HG02840 (cell line): ENCODE data around the gene ICOSLG.
"Not testable (repeated sequence)": the region's sequence is repeated elsewhere in the genome, so short reads cannot be mapped to it uniquely, and the experiment has no call there.

Experiments
- ATAC-seq: cut with Tn5 transposase; IDR thresholded peaks from one replicate; pipeline ENCODE4 v1.9.1; 2021; ENCODE audit warnings: mild to moderate bottlenecking, moderate library complexity, moderate number of reproducible peaks; ENCODE audit not compliant: unreplicated experiment, low FRiP score

ICOSLG gene

DNA sequence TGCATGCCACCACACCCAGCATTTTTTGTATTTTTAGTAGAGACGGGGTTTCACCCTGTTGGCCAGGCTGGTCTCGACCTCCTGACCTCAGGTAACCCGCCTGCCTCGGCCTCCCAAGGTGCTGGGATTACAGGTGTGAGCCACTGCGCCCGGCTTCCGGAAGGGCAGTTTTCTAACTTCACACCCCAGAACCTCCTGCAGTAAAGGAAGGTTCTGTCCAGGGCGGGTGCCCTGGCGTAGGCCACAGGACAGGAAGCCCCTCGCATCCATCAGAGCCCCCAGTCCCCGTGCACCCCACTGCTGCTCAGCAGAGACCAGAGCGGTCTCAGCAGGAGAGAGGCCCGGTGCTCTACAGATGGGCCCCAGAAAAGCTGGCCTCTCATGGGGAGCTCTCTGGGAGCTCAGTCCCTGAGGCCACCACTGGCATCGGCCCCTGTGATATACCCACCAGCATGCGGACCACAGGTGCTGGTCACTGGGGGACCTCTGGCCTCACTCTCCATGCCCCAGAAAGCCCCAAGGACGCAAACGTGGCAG, 25.1 kb upstream of the ICOSLG start:
- no peak for ATAC-seq

GRCh38 chr21:44263768-44264167, 23.0 kb upstream of the ICOSLG start:
- no peak for ATAC-seq

DNA sequence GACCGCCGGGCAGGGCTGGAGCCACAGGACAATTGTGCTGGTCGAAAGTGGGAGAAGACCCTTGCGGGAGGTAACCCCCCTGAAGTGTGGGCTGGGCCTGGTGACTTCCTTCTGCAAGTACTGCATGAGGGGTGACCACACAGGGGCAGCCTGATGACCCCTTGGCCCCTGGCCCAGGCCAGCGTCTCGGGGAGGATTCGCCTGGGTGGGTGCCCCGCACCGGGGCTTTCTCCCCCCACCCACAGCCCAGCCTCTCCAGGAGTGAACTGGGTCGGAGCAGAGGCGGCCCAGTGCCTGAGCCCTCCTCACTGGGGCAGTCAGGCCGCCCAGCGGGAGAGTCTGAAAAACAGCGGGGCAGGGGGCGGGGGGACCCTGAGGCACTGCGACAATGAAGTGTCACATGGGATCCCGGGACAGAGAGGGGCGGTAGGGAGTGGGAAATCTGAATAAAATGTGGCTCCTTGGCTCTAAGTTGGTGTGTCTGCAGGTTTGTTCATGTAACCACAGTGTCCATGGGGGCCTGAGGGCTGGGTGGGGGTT, 22.5 kb upstream of the ICOSLG start:
- no peak for ATAC-seq

GRCh38 chr21:44262338-44263056, 21.8 kb upstream of the ICOSLG start:
- ATAC-seq, result no peak

DNA sequence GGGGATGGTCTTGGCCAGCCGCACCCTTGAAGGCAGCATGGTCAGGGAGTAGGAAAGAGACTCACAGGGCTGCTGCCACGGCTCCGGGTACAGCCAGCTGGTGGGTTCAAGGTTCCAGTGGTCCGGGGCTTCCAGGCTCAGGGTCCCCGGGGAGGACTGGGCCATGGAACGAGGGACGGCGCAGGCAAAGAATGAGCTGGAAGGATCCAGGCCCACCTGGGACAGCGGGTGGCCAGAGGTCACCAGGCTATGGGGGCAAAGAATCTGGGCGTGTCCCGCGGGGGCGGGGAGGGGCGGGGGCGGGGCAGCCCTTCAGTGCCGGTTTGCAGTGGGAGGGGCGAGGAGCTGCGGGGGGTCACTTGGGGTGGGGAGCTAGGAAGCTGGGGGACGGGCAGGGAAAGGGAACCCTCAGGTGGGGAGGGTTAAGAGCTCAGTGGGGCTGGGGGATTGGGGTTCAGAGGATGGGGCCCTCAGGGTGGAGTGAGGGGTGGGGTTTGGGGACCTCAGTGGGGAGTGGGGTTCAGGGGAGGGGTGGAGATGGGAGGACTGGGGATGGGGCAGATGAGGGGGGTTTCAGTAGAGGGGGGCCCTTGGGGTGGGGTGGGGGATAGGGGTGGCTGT, 21.0 kb upstream of the ICOSLG start, which contains the start of gene DNMT3L:
Gene DNMT3L (minus strand): TSS at position 223 of the 621 bp plus-strand sequence. CDS start 638 bp downstream, outside the sequence.
- no peak for ATAC-seq

GRCh38 chr21:44260791-44261631, 20.3 kb upstream of the ICOSLG start:
- no peak for ATAC-seq

- no peak for ATAC-seq
These were observed 19.3 kb upstream of the ICOSLG start for GRCh38 chr21:44260066-44260465.

DNA sequence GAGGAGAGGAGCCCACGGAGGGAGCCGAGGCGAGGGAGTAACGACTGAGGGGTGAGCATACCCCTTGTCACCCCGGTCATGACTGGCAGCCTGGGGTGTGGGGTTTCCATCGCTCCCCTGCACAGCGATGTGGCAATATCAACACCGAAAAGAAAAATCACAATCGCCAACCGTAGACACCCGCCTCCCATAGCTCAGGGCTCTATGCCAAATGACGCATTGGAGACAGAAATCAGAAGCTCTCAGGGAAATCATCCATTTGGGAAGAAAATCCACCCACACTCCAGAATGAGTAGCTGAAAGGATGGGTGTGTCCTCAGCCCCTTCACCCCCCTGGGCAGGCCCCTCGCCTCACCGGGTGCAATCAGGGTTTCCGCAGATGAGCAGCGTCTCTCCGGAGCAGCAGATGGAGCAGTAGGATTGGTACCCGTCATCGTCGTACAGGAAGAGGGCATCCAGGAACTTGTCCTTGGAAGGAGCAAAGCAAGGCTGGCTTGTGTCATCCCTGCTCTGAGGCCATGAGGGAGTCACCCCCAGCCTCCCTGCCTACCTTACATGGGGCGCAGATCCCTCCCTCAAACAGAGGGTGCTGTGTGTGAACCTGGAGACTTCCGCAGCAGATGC, 18.5 kb upstream of the ICOSLG start:
- ATAC-seq, result no peak

GRCh38 chr21:44258056-44258725, 17.4 kb upstream of the ICOSLG start:
- ATAC-seq, result no peak

DNA sequence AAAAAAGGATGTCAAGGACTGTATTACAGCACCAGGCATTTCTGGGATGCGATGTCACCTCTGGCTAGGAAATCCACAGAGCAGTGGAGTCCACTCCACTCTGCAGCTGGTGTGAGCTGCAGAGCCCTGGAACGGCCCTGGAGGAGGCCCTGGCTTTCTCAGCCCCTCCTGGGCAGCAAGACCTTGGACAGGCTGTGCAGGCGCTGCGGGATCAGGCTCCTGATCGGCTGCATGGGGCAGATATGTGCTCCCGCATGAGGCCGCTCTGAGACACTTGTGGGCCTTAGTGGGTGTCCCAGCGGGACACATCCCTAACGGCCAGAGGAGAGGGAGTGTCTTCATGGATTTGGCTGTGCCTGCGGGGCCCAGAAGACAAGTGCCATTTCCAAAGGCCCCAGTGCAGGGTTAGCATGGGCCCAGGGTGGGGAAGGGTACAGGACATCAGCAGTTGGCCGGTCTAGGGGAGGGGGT, 14.8 kb upstream of the ICOSLG start:
- no peak for ATAC-seq

DNA sequence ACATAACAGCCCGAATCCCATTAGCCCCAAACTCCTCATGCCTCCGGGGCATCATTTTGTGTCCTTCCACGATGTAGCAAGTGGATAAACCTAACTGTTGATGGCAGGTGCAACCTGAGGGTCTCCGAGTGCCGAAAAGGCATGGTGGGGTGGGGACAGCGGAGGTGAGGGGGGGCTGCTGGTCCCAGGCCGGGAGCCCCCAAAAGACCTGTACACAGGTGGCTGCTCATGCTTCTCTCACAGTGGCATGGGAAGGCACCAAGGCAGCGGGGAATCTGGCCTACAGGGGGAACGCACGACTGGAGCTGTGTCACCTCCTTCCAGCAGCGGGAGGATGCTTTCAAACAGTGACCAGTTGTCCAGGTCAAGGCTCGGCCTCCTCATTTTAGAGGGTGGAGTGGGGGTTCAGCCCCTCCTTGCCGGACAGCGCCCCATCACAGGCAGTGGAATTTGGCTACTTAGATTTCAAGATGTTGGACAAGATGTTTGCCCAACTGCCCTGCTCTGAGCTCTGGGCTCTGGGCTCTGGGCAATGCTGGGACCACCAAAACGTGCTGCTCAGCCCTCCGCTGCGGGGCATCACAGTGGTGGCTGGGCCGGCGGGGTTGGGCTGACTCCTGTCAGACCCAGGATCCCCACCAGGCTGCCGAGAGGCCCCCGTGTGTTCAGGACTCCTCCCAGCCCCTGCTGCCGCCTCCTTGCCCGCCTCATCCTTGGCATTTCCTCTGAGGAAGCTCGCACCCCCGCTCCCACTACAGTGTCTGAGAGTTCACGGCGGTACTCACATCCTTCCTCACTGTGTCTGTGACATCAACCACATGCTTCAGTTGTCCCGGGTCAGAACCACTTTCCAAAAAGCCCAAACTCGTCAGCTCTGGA, 13.3 kb upstream of the ICOSLG start:
- no peak for ATAC-seq

- ATAC-seq, result not testable (repeated sequence)
These were observed 8.7 kb upstream of the ICOSLG start for GRCh38 chr21:44249204-44250037.

GRCh38 chr21:44247904-44248303, 7.2 kb upstream of the ICOSLG start:
- not testable (repeated sequence) for ATAC-seq

- peak; percentile 63 for ATAC-seq
These were observed 3.2 kb upstream of the ICOSLG start for GRCh38 chr21:44243980-44244379.

DNA sequence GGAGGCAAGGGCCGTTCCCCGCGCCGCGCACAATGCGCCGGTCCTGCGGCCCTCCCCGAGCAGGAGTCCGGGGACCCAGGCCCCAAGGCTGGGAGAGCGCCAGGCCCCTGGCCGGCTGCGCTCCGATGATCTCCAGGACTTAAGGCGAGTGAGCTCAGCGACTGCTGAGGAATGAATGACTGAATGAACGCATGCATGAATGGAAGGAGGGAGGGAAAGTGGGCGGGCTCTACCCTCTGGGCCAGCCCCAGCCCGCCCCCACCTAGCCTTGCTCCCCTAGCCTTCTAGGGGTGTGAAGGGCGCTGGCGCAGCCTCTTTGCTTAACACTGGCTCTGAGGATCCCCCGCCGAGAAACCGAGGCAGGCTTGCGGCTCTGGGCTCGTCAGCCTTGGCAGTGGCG, 538 bp upstream of the ICOSLG start:
- ATAC-seq, result not testable (repeated sequence)

DNA sequence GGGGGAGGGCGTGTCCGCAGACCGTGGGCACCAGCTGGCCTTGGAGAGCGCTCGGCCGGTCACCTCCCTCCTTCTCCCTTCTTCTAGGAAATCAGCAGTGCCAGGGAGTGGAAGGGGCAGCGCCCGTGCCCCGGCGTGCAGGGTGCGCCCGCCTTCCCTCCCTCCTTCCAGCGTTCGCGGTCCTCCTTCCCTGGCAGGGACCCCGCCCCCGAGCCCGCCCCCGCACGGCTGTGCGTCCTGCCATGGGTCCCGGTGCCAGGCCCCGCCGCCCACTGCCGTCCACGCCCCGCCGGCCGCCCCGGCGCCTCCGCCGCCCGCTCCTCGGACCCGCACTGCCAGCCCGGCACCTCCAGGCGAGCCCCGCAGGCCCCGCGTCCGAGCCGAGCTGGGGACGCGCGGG, 390 bp downstream of the ICOSLG start:
- ATAC-seq, result not testable (repeated sequence)

DNA sequence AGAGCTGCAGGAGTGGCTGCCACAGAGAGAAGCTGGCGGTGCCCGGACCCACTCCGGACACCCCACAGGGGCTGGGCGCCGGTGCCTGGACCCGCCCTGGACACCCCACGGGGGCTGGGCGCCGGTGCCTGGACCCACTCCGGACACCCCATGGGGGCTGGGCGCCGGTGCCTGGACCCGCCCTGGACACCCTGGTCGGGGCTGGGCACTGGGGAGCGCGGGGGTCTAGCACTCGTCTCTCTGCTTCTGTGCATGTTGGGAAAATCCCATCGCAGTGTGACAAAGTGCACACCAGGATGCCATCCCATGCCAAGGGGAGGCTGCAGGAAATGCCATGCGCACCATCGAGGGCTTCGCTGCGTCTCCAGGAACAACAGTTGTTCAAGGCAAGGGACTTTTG, 11.2 kb downstream of the ICOSLG start:
- not testable (repeated sequence) for ATAC-seq

- not testable (repeated sequence) for ATAC-seq
These were observed 12.6 kb downstream of the ICOSLG start for GRCh38 chr21:44228109-44228508.
